Peyer's patch (tissue), 4 donors: ENCODE measurements around the gene ZRANB2.

Source experiments
- CTCF ChIP-seq, 6 experiments: fragments of 450-650 bp in 4 of 6; fragments of 200-600 bp in 2 of 6; sonication (generic) in 1 of 6; IDR thresholded peaks; one replicate each; pipeline ENCODE4 v1.5.1; 2017 to 2019; ENCODE audit warnings: antibody characterized with exemption in 6 of 6, mild to moderate bottlenecking in 3 of 6, moderate library complexity in 1 of 6
- POLR2A ChIP-seq, 2 donors: fragments of 450-650 bp; IDR thresholded peaks; one replicate each; pipeline ENCODE4 v1.5.1; 2017; ENCODE audit warnings: antibody characterized with exemption in 2 of 2, mild to moderate bottlenecking in 2 of 2, moderate library complexity in 2 of 2

GRCh38 chr1:71116729-71117128, 35.9 kb upstream of the ZRANB2 start:
- no peak for TF ChIP-seq CTCF (IDR thresholded peaks at IDR 0.05)
- no peak for TF ChIP-seq POLR2A (IDR thresholded peaks at IDR 0.05)
